Urinary bladder (tissue), 4 donors: ENCODE data around the gene PSMD4. TPM values are rescaled to one million over a fixed set of nuclear protein-coding genes. Genes with fewer than 3 reads are reported as not detected.
"Not testable (repeated sequence)": the region's sequence is repeated elsewhere in the genome, so short reads cannot be mapped to it uniquely, and the experiment has no call there.

Source experiments
- DNase-seq: peaks from one replicate; pipeline ENCODE4 v3.0.0-alpha.2; 2015; ENCODE audit errors: extremely low spot score
- H3K27ac ChIP-seq: one replicate; pipeline ENCODE4 v1.5.1; 2013; ENCODE audit warnings: low read depth, mild to moderate bottlenecking, moderate library complexity
- H3K36me3 ChIP-seq: one replicate; pipeline ENCODE4 v1.6.1; 2013; ENCODE audit warnings: mild to moderate bottlenecking, moderate library complexity; ENCODE audit not compliant: insufficient read depth
- H3K4me1 ChIP-seq: one replicate; pipeline ENCODE4 v1.6.1; 2013; ENCODE audit warnings: mild to moderate bottlenecking, moderate library complexity; ENCODE audit not compliant: insufficient read depth
- H3K4me3 ChIP-seq: one replicate; pipeline ENCODE4 v1.5.1; 2013; ENCODE audit warnings: low read depth, low read length
- WGBS: extraction: QIAGEN DNeasy Blood & Tissue Kit; methylation state at CpG from one replicate; pipeline ENCODE4 v1.1.7; 2013; 5-methylcytosine and 5-hydroxymethylcytosine counted together
- polyA plus RNA-seq: library from polyadenylated mRNA; stranded (reverse); fragments of 200-250 nt; gene quantifications from one replicate; pipeline ENCODE4 v1.2.3, GENCODE V29; 2013
- total RNA-seq: library from RNA; depleted of rRNA; stranded (reverse); fragments of >200 nt; gene quantifications from one replicate; pipeline ENCODE4 v1.2.3, GENCODE V29; 2014
- donor health status: healthy with polysubstance abuse.
- donor health status: healthy.

Gene PSMD4
- total RNA-seq (77.2 TPM), polyA plus RNA-seq (191 TPM)

- 8% methylated on average over 56 of the region's 56 CpGs for WGBS
- DNase-seq: peak; percentile 96
Measured at GRCh38 chr1:151254217-151255213, at the start of gene PSMD4. Gene PSMD4 (plus strand): TSS chr1:151254734. CDS start chr1:151254783, 49 bp downstream.

GRCh38 chr1:151205381-151205965, 49.1 kb upstream of the PSMD4 start:
- not testable (repeated sequence) for DNase-seq, H3K4me3 ChIP-seq, H3K36me3 ChIP-seq, H3K4me1 ChIP-seq, H3K27ac ChIP-seq
- 94% methylated on average over 12 of the region's 12 CpGs for WGBS

More at GRCh38 chr1:151254217-151255213, at the start of gene PSMD4:
- Histone ChIP-seq H3K4me3 (peak within 1 kb of the TSS; percentile 95), H3K4me1 (peaks cover 4% of the 10 kb centered on the region), H3K27ac (peak within 1 kb of the TSS; percentile 88), H3K36me3 (no peaks in the 10 kb centered on the region)

- no peaks in the 10 kb centered on the region for H3K4me1 ChIP-seq
- 70% methylated on average over 1 of the region's 1 CpG for WGBS
Measured at GRCh38 chr1:151210830-151211229, 43.7 kb upstream of the PSMD4 start.

GRCh38 chr1:151211972-151212705, 42.4 kb upstream of the PSMD4 start:
- 56% methylated on average over 15 of the region's 15 CpGs for WGBS
- no peak for DNase-seq
- H3K4me3 ChIP-seq: no peak overlapping the region
- H3K27ac ChIP-seq: no peak overlapping the region
- H3K4me1 ChIP-seq: no peaks in the 10 kb centered on the region
- H3K36me3 ChIP-seq: peaks cover 2% of the 10 kb centered on the region

More at GRCh38 chr1:151210830-151211229, 43.7 kb upstream of the PSMD4 start:
- H3K27ac ChIP-seq: no peak overlapping the region
- peaks cover 2% of the 10 kb centered on the region for H3K36me3 ChIP-seq
- H3K4me3 ChIP-seq: no peak overlapping the region
- no peak for DNase-seq

- Histone ChIP-seq H3K36me3 (peaks cover 2% of the 10 kb centered on the region), H3K27ac (no peak overlapping the region), H3K4me1 (no peaks in the 10 kb centered on the region), H3K4me3 (no peak overlapping the region)
- DNase-seq: no peak
- WGBS: 37% methylated on average over 2 of the region's 2 CpGs
Measured at GRCh38 chr1:151213560-151213959, 41.0 kb upstream of the PSMD4 start.

- Histone ChIP-seq H3K4me3 (no peak overlapping the region), H3K36me3 (no peaks in the 10 kb centered on the region), H3K4me1 (no peaks in the 10 kb centered on the region), H3K27ac (no peak overlapping the region)
- DNase-seq: no peak
- WGBS: 77% methylated on average over 1 of the region's 1 CpG
Measured at GRCh38 chr1:151221616-151222015, 32.9 kb upstream of the PSMD4 start.

GRCh38 chr1:151222130-151222529, 32.4 kb upstream of the PSMD4 start:
- no peaks in the 10 kb centered on the region for H3K36me3 ChIP-seq
- 74% methylated on average over 4 of the region's 4 CpGs for WGBS
- H3K4me3 ChIP-seq: no peak overlapping the region
- H3K4me1 ChIP-seq: no peaks in the 10 kb centered on the region
- H3K27ac ChIP-seq: no peak overlapping the region
- no peak for DNase-seq

- no peaks in the 10 kb centered on the region for H3K4me1 ChIP-seq
- peaks cover 19% of the 10 kb centered on the region for H3K36me3 ChIP-seq
- H3K4me3 ChIP-seq: no peak overlapping the region
- H3K27ac ChIP-seq: no peak overlapping the region
- WGBS: 94% methylated on average over 6 of the region's 6 CpGs
- no peak for DNase-seq
Measured at GRCh38 chr1:151235235-151235634, 19.3 kb upstream of the PSMD4 start.

GRCh38 chr1:151237678-151238466, 16.7 kb upstream of the PSMD4 start:
- no peak for DNase-seq
- Histone ChIP-seq H3K4me1 (no peaks in the 10 kb centered on the region), H3K36me3 (peaks cover 23% of the 10 kb centered on the region), H3K27ac (no peak overlapping the region), H3K4me3 (no peak overlapping the region)
- WGBS: 89% methylated on average over 4 of the region's 4 CpGs

- 40% methylated on average over 1 of the region's 1 CpG for WGBS
- Histone ChIP-seq H3K36me3 (peaks cover 23% of the 10 kb centered on the region), H3K27ac (no peak overlapping the region), H3K4me1 (no peaks in the 10 kb centered on the region), H3K4me3 (no peak overlapping the region)
- no peak for DNase-seq
Measured at GRCh38 chr1:151238467-151238739, 16.1 kb upstream of the PSMD4 start.

- H3K36me3 ChIP-seq: peaks cover 21% of the 10 kb centered on the region
- no peak overlapping the region for H3K4me3 ChIP-seq
- WGBS: 84% methylated on average over 2 of the region's 2 CpGs
- no peaks in the 10 kb centered on the region for H3K4me1 ChIP-seq
- DNase-seq: no peak
- H3K27ac ChIP-seq: no peak overlapping the region
Measured at GRCh38 chr1:151242442-151242841, 12.1 kb upstream of the PSMD4 start.

- no peak overlapping the region for H3K4me3 ChIP-seq
- H3K27ac ChIP-seq: no peak overlapping the region
- H3K36me3 ChIP-seq: peaks cover 17% of the 10 kb centered on the region
- 77% methylated on average over 5 of the region's 5 CpGs for WGBS
- DNase-seq: no peak
- H3K4me1 ChIP-seq: no peaks in the 10 kb centered on the region
Measured at GRCh38 chr1:151243683-151244216, 10.8 kb upstream of the PSMD4 start.

- DNase-seq: no peak
- Histone ChIP-seq H3K36me3 (peaks cover 10% of the 10 kb centered on the region), H3K4me3 (no peak overlapping the region), H3K27ac (no peak overlapping the region), H3K4me1 (no peaks in the 10 kb centered on the region)
- WGBS: 89% methylated on average over 2 of the region's 2 CpGs
Measured at GRCh38 chr1:151246786-151247185, 7.7 kb upstream of the PSMD4 start.
